ENCODE measurements around the gene OXTR.

DNA sequence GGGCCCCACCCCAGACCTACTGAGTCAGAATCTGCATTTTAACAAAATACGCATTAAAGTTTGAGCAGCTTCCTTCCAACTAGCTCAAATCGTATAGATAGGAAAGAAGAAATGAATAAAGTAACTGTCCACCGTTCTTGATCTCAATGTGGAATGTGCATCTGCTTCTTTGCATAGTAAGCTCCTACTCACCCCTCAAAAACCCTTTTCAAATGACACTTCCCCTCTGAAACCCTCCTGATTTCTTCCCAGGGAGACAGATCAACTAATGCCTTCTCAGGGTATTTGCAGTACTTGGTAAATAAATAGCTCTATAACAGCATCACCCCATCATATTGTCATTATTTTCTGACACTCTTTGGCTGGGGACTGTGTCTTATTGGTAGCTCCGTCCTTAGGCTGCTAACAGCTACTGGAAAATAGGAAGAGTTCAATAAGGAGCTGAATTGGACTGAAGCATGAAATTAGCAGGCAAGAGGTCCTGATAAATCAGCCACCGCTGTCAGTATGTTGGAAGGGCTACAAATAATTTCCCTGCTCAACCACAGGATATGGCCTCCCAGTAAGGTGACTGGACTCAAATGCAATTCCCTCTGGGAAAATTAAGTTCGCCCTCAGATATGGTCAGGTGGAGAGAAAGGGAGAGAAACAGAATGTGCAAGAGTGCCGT lies 10.2 kb downstream of the OXTR start:
- TF ChIP-seq, protein P1, sequence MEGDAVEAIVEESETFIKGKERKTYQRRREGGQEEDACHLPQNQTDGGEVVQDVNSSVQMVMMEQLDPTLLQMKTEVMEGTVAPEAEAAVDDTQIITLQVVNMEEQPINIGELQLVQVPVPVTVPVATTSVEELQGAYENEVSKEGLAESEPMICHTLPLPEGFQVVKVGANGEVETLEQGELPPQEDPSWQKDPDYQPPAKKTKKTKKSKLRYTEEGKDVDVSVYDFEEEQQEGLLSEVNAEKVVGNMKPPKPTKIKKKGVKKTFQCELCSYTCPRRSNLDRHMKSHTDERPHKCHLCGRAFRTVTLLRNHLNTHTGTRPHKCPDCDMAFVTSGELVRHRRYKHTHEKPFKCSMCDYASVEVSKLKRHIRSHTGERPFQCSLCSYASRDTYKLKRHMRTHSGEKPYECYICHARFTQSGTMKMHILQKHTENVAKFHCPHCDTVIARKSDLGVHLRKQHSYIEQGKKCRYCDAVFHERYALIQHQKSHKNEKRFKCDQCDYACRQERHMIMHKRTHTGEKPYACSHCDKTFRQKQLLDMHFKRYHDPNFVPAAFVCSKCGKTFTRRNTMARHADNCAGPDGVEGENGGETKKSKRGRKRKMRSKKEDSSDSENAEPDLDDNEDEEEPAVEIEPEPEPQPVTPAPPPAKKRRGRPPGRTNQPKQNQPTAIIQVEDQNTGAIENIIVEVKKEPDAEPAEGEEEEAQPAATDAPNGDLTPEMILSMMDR (IDR thresholded peaks at IDR 0.05 in 4 of 5, conservative IDR thresholded peaks at IDR 0.05 in 1 of 5), result no peak
- no peak for TF ChIP-seq POLR2A (IDR thresholded peaks at IDR 0.05)

Data from gastrocnemius medialis (tissue), 4 donors.